Activated CD4-positive, alpha-beta T cell treated with anti-CD3 and anti-CD28 coated beads for 1 hour (primary cell): Measurements from ENCODE around the gene OMP.

Experiments used
- DNase-seq: peaks from one replicate; pipeline ENCODE4 v3.0.0-alpha.2; 2020

The OMP gene

DNA sequence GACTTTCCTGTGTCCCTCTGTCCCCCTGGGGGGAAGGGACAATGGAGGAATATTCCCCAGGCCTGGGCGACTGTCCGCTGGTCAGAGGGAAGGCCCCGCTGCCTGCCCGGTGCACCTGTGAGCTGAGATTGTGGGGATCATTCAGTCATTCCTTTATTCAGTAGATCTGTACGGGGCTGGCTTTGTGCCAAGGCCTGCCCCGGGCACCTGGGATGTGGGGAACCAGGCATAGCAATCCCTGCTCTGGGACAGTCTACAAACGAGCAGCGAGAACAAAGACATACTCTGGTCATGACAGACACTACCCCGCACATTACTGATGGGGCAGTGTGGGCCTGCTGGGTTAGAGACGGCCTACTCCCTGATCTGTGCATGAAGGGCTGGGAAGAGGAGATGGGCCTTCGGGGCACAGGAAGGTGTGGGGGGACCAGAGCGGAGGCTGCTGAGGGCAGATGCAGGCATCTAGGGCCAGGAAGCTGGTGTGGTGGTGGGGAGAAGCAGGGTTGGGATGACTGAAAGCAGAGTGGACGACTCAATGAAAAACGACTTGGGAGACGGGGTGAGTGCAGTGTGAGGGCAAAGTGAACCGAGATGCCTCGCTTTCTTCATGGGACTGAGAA, 23.6 kb downstream of the OMP start:
- DNase-seq, result no peak

DNA sequence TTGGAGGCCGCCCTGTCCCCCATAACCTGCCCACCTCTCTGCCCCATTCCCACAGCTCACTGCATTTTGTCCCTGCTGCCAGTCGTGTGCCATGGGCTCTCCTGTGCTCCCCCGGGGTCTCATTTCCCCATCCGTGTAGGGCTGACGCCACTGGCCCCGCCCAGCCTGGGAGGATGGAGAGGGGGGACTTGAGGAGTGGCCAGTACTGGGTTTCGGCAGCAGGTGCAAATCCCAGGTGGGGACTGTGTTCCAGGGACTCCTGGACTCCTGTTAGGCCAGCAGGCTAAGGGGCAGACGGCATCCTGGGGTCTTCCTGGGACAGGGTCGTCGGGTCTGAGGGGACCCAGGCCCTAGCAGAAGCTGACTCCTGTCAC, 24.2 kb downstream of the OMP start:
- no peak for DNase-seq

DNA sequence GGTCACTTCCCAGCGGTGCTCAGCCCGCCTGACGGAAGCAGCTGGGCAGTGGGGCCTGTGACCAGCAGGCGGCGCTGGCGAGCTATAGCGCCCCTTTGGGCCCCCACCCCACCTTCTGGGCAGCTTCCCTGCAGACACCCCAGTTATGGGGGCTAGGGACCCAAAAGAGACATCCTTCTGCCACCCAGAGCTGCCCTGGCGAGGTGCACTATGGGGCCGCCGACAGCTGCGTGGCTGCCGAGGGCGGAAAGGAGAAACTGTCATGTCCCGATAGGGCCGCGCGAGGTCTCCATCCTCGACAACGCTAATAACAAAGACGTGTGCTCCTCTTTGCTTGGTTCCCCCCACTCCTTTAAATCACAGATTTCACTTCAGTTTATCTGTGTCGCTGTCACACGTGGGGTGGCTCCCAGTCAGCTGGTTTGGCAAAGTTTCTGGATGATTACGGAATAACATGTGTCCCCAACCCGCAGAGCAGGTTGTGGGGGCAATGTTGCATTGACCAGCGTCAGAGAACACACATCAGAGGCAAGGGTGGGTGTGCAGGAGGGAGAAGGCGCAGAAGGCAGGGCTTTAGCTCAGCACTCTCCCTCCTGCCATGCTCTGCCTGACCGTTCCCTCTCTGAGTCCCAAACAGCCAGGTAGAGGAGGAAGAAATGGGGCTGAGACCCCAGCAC, 24.7 kb downstream of the OMP start:
- DNase-seq, result peak; percentile 35

DNA sequence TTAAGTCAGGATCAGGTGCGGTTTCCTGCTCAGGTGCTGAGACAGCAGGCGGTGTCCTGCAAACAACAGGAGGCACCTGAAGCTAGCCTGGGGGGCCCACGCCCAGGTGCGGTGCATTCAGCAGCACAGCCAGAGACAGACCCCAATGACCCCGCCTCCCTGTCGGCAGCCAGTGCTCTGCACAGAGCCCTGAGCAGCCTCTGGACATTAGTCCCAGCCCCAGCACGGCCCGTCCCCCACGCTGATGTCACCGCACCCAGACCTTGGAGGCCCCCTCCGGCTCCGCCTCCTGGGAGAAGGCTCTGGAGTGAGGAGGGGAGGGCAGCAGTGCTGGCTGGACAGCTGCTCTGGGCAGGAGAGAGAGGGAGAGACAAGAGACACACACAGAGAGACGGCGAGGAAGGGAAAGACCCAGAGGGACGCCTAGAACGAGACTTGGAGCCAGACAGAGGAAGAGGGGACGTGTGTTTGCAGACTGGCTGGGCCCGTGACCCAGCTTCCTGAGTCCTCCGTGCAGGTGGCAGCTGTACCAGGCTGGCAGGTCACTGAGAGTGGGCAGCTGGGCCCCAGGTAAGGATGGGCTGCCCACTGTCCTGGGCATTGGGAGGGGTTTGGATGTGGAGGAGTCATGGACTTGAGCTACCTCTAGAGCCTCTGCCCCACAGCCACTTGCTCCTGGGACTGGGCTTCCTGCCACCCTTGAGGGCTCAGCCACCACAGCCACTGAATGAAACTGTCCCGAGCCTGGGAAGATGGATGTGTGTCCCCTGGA, 25.5 kb downstream of the OMP start, which contains the start of gene MYO7A:
TSS of gene MYO7A (plus strand) at position 327 of the 772 bp plus-strand sequence. CDS start 2,389 bp downstream, outside the sequence.
- DNase-seq, result no peak

DNA sequence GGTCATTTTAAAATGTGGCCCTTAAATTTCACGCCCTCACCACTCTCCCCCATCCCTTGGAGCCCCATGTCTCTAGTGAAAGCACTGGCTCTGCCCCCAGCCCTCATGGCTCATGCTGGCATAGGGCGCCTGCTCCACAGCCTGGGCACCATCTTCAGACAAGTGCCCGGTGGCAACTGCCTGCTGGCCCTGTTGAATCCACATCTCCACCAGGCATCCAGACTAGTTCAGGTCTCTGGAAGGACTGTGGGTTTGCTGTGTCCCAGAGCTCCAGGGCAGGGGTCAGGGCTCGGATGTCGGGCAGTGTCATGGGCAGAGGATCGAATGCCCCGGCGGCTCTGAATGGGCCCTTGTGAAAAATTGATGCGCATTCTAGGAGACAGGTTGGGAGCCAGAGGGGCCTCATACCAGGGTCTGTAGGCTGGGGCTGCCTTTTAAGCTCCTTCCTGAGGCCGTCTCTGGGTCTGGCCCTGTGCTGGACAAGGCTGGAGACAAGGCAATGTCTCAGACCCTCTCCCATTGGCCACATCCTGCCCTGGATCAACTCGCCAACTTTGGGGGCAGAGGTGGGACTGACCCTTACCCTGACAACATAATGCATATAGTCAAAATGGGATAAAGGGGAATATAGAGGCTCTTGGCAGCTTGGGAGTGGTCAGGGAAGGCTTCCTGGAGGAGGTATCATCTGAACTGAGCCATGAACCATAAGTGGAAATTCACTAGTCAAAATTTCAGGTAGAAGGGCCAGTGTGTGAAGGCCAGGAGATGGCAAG, 26.6 kb downstream of the OMP start:
- DNase-seq, result no peak

DNA sequence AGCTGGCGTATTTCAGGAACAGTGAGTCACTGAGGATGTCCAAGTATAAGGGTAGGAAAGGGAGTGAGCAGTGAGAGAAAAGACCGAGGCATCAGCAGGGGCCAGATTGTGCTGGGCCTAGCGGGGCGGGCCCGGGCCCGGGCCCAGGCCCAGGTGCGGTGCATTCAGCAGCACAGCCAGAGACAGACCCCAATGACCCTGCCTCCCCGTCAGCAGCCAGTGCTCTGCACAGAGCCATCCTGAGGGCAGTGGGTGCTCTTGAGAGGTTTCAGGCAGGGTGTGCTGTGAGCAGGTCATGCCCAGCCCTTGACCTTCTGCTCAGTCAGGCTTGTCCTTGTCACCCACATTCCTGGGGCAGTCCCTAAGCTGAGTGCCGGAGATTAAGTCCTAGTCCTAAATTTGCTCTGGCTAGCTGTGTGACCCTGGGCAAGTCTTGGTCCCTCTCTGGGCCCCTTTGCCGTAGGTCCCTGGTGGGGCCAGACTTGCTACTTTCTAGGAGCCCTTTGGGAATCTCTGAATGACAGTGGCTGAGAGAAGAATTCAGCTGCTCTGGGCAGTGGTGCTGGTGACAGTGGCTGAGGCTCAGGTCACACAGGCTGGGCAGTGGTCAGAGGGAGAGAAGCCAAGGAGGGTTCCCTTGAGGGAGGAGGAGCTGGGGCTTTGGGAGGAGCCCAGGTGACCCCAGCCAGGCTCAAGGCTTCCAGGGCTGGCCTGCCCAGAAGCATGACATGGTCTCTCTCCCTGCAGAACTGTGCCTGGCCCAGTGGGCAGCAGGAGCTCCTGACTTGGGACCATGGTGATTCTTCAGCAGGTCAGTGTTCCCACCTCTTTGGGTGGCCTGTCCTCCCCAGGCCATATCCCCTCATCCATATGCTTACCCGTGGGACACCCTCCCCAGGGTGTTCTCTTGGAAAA, 27.5 kb downstream of the OMP start:
- no peak for DNase-seq

DNA sequence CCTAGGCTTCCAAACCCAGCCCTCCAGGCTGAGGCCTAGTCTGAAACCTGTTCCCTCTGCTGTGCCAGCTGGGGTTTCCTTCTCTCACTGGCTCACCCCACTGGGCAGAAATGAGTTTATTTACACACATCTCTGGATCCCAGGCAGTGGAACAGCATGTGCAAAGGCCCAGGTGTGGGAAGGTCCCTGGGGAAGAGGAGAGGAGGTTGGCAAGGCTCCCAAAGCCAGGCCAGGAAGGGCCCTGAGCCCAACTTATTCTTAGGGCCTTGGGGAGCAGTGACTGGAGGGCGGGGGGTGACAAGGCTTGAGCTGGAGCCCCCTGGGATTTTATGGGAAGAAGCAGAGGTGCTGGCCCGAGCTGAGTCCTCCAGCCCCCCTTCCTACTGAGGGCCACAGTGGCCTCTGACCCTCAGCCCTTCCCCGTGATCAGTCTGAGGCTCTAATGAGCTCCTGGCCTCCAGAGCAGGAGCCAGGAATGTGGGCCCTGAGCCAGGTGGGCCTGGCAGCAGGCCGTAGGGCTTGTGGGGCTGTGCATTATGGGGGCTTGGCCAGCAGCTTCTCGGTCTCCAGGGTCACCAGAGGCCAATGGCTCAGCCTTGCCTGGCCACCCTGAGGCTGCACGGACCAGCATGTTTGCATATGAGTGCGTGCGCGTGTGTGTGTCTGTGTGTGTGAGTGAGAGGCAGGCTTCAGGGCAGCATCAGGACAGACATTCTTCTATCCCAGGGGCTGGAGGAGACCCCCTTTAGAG, 28.3 kb downstream of the OMP start:
- DNase-seq, result no peak

DNA sequence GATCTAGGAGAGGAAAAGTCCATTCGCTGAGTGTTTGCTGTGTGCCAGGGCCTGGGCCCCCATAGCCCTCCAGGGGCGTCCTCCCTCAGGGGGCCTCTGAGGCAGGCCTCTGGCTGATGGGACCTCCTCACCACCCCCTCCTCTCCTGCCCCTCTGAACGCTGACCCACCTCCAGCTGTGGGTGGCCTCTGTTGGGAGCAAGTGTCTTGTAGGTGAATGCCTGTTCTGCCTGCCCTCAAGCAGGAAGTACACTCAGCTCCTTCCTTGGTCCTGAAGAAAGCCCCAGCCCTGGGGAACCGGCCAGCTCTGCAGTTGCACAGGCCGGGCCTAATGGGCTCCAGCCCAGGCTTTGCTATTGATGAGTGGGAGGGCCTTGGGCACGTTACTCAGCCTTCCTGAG, 28.9 kb downstream of the OMP start:
- no peak for DNase-seq

DNA sequence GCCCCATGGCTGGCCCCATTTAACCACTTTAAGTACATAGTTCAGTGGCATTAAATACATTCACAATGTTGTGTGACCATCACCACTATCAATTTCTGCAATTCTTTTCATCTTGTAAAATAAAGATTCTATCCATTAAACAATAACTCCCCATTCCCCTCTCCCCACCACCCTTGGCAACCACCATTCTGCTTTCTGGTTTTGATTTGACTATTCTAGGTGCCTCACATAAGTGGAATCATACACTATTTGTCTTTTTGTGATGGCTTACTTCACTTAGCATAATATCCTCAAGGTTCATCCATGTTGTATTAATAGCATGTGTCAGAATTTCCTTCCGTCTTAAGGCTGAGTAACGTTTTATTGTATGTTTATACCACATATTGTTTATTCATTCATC, 32.4 kb downstream of the OMP start:
- no peak for DNase-seq

DNA sequence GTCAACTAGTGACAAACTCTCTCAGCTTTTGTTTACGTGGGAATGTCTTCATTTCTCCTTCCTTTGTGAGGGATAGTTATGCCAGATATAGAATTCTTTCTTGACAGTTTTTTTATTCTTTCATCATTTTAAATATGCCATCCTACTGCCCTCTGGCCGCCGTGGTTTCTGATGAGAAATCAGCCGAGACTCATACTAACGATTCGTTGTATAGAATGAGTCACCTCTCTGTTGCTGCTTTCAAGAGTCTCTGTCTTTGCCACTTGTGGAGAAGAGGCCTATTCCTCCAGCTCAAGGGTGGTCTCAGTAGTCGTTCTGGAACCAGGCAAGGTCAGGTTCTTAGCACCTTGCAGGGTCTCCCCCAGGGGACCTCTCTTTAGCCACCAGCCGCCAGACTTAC, 33.4 kb downstream of the OMP start:
- DNase-seq, result no peak

DNA sequence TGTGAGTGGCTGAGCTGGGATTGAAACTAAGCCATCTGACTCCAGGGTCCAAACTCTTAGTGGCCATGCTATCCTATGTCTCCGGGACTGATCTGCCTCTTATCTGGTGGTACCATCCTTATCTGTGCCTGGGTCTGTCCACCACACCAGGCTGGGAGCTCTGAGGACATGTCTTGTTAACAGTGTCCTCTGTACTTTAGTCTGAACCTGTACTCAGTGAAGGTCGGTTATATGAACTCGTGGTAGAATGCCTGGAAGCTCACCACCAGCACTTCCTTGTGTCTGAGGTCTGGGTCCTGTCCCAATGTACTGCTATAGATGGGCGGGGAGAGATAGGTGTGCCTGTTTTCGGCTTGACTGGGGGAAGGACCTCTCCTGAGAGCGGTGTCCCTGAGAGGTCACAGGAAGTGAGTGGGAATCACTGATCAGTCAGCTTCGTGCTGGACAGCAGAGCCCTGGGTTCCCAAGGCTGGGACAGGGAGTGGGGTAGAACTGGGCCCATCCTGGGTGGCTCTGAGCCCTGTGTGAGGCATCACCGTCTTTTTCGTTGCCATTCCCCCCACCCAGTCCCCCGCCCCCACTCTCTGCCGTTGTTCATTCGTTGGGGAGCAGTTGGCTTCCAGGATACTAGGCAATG, 34.3 kb downstream of the OMP start:
- no peak for DNase-seq

DNA sequence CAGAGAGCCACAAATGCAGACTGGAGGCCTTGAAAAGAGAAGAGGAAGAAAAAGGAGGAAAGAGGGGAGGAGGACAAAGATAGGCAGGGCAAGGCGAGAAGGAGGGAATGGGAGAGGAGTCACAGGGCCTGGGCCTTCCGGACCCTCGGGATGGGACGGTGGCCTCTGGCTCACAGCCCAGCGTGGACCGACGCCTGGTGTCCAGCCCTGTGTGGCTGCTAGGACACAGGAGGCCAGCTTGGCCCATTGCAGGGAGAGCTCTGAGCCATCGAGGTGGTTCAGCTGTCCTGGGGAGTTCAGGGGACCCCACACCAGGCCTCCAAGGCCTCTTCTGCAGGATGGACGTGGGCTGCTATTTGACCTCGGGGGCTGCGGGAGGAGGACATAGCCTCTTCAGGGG, 34.8 kb downstream of the OMP start:
- no peak for DNase-seq

DNA sequence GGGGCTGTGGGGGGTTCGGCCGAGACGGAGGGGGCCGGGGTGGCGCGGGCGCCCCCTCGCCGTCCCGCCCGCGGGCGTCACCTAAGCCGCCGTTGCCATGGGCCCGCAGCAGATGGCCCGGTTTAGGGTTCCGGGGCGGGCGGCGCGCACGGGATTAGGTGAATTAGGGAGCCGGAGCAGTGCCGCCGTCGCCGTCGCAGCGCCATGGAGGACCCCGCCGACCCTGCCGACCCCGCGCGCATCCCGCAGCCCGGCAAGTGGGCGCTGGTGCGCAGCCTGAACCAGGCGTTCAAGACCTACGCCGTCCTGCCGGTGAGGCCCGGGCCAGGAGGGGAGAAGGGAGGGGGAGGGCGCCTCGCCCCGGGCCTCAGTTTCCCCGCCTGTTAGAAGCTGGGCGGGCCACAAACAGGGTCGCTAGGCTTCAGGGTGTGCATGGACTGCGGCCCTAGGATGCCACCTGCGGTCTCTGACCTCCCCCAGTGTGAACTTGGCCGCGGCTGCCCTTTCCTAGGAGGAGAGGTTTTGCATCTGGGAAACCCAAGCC, 35.5 kb downstream of the OMP start:
- DNase-seq, result no peak

DNA sequence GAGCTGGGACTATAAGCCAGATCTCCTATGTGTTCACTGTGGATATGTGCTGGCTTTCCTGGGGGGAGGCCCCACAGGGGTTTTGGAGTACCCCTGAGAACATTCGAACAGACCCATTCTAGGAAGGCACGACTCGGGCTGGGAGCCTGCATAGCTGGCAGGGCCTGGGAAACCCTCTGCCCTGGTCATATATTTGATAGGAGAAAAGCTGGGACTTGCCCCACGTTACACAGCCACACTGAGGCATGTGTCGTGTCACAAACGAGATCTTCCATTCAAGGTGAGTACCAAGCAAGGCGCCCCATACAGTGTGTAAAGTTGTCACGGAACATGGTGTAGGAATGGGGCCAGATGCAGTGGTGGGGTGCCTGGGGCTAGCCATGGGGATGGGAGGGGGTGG, 36.6 kb downstream of the OMP start:
- no peak for DNase-seq

DNA sequence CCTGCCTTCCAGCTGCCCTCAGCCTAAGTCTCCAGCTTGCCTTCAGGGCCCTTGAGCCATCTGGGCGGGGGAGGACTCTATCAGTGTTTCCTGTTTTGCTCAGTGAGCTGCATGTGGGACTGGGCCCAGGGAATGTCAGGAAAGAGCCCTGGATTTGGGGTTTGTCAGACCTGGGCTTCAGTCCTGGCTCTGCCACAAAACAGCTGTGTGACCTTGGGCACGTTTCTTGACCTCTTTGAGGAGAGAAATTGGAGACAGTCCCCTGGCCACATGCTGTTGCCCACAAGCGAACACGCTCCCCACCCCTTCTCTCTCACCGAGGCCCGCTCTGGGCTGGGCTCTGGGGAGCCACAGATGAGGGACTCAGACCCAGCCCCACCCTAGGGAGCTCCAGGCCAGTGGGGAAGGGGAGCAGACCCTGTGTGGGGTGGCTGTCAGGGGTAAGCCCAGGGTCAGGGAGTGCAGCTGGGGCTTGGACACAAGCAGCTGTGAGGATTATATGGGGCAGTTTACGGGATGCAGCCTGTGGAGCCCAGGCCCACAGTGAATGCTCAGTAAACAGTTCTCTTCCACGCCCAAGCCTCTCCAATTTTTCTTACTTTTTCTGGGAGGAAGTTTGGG, 37.7 kb downstream of the OMP start:
- no peak for DNase-seq

DNA sequence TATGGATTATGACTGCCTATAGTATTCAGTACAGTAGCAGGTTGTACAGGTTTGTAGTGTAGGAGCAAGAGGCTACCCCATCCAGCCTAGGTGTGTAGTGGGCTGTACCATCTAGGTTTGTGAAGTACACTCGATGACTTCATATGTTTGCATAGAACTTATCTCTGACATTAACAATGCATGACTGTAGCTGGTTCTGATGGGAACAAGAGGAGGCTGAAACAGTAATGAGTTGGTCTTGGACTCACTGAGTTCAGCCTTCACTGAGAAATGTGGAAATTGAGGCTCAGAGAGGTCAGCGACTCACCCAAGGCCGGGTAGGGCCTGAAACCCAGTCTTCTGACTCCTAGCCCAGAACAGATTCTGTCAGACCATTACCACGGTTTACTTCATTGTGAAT, 38.4 kb downstream of the OMP start:
- DNase-seq, result no peak

DNA sequence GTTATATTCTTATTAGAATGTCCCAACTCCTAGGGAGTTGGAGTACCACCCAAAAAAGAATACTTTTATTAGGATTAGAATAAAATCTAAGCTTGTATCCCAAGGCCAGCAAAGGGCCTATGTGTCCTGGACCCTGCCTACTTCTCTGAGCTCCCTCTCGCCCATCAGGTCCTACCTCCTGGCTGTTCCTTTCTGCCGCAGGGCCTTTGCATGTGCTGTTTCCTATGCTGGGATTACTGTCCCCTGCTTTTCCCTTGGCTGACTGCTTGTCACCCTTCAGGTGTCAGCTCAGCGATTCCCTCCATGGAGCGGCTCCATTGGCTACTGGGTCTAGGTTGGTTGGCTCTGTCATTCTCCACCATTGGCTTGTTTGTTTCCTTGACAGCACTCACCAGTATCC, 38.8 kb downstream of the OMP start:
- DNase-seq, result no peak

DNA sequence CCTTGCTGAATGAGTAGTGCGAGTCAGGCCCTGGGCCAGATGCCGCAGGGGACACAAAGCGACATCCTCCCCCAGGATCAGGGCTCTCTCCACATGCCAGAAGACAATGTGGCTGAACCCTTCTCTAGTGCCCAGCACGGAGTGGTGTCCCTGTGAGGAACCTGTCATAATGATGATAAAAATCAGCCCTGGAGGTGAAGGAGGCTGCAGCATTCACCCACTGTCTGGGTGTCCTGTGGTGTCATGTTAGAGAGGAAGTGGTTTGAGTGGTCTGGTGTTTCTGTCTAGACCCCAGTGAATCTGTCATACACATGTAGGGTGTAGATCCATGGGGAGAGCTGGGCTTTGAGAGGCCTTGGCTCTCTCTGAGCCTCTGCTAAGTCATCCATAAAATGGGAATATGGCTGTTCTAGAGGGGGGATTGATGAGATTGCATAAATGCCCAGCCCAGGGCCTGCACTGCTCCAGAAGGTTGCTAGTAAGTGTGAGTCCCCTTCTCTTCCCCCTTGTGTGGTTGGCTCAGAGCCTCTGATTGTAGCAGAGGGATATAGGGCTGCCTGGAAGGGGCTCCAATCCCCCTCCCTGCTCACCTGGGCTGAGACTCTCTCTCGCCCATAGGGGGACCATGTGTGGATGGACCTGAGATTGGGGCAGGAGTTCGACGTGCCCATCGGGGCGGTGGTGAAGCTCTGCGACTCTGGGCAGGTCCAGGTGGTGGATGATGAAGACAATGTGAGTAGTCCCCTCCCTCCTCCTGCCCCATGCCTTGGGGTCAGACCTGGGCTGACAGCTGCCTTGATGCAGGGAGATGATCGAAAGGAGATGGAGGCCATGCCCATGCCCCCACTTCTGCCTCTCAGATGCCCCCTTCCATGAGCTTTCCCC, 39.7 kb downstream of the OMP start:
- no peak for DNase-seq

DNA sequence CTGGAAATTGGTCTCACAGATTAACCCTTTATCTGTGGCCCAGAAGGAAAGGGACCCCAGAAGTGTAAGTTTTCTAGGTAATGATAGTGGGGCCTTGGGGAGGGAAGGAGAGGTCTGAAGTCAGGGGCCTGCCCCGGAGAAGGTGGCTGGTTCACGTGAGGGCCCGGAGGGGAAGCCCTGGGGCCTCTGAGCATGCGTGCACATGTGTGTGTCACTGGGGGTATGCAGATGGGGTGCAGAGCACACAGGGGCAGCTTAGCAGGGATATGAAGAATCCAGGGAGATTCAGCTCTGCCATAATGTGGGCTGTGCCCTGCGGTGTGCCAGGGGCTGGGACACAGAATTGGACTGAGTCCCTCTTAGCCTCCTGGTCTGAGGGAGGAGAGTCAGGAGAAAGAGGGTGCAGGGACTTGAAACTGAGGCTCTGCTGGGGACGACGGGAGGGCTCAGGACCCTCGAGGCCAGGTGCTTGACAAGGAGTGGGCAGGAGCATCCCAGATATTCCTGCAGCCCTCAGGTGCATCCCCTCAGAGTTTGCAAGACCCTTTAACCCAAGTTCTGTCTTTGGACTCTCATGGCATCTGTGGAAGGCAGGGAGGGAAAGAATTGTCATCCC, 40.9 kb downstream of the OMP start:
- DNase-seq, result no peak
